LNCaP clone FGC (cell line): ENCODE results near the gene ZNF177.

Experiments
- DNase-seq: peaks from one replicate; pipeline ENCODE4 v3.0.0-alpha.2; 2011; ENCODE audit warnings: low read depth
- H3K4me3 ChIP-seq: 2 replicates; pipeline ENCODE4 v1.5.1; 2011; ENCODE audit warnings: mild to moderate bottlenecking, low read depth, low read length, control low read depth
- TF ChIP-seq, protein P1 (sequence below): IDR thresholded peaks from 2 replicates; pipeline ENCODE4 v1.5.1; 2012; ENCODE audit warnings: mild to moderate bottlenecking; ENCODE audit not compliant: control insufficient read depth, insufficient read depth; ENCODE audit errors: extremely low read depth

The ZNF177 gene

DNA sequence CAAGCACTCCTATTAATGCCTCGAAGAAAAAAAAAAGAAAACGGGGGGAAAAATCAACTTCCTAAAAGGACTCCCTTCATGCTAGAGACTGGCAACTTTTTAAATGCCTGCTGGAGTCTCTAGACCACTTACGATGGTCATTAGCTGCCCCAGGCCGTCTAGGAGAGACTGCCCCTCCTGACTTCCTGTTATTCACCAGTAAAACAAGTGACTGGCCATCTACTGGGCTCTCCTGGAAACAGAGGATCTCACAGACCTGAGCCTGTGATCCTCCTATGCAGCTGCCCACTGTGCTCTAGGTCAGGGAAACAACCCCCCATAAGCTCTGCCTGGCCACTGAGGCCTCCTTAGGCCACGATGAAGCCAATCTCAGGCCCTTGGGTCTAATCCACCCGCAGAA is 65.1 kb downstream of the ZNF177 start:
- no peak for DNase-seq
- H3K4me3 ChIP-seq = no peak overlapping the region
- TF ChIP-seq, protein P1, sequence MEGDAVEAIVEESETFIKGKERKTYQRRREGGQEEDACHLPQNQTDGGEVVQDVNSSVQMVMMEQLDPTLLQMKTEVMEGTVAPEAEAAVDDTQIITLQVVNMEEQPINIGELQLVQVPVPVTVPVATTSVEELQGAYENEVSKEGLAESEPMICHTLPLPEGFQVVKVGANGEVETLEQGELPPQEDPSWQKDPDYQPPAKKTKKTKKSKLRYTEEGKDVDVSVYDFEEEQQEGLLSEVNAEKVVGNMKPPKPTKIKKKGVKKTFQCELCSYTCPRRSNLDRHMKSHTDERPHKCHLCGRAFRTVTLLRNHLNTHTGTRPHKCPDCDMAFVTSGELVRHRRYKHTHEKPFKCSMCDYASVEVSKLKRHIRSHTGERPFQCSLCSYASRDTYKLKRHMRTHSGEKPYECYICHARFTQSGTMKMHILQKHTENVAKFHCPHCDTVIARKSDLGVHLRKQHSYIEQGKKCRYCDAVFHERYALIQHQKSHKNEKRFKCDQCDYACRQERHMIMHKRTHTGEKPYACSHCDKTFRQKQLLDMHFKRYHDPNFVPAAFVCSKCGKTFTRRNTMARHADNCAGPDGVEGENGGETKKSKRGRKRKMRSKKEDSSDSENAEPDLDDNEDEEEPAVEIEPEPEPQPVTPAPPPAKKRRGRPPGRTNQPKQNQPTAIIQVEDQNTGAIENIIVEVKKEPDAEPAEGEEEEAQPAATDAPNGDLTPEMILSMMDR = no peak

DNA sequence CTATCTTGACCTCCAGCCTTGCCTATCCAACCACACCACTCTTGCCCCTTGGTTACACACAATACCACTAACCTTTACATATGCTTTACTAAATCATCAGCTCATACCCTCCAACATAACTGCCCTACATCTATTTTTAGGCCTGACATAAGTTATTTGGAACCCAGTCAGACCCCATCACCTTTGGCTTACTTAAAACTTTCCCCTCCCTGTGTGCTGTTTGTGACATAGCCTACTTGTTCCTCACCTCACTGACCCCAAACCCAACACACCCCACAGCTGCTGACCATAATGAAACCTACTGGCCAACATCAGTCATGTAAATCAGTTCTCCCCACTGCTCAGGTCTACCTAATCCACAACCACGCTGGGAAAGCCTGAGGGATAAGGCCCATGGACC is 67.6 kb downstream of the ZNF177 start:
- H3K4me3 ChIP-seq = no peak overlapping the region
- no peak for DNase-seq
- TF ChIP-seq, protein P1 = no peak

DNA sequence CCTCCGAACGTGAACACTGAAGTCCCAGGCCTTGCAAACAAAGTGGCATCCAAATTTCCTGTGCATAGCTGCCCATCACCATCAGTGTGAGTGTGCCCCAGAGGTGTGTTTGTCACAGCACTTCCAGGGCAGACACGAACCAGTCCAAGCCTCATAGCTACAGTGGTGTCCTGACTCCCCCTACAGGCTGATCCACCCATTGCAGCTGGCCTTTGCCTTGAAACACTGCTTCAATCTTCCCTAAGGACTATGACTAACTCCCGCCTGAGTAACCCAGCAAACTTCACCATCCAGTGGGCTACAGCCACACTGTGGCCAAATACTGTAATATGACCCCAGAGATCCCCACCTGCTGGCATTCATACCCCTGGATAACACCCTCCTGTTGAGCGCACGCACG is 68.7 kb downstream of the ZNF177 start:
- H3K4me3 ChIP-seq = no peak overlapping the region
- TF ChIP-seq, protein P1 = peak; percentile 55
- DNase-seq = no peak
